B cell (primary cell): ENCODE measurements around the gene MARCHF3. TPM values are rescaled to one million over a fixed set of nuclear protein-coding genes. Genes with fewer than 3 reads are reported as not detected.
A peak's percentile ranks its signal among the peaks of the same experiment; 100 is the strongest.

Source experiments
- ATAC-seq: fragments of 200-7000 bp; cut with Tn5 transposase; one replicate; pipeline ENCODE4 v1.10.0; 2021; ENCODE audit warnings: low read depth, mild to moderate bottlenecking, moderate number of reproducible peaks, moderate library complexity
- CTCF ChIA-PET: fragments of 350-600 bp; sonication (Branson Sonifier 250); formaldehyde crosslinking; loops from one replicate; lab custom pipeline; 2021; ENCODE audit warnings: antibody characterized with exemption, inconsistent platforms; lab: Charles Lee
- POLR2A ChIA-PET: fragments of 350-600 bp; sonication (Branson Sonifier 250); formaldehyde crosslinking; loops from one replicate; lab custom pipeline; 2021; ENCODE audit warnings: antibody characterized with exemption; lab: Charles Lee
- DNase-seq: peaks from one replicate; pipeline ENCODE4 v3.0.0; 2013
- H2AFZ ChIP-seq: 2 replicates; pipeline ENCODE4 v1.6.1; 2012; ENCODE audit warnings: mild to moderate bottlenecking, low read depth, low read length; ENCODE audit not compliant: insufficient read depth, poor library complexity, severe bottlenecking
- H3K27ac ChIP-seq, 2 donors: 1 replicate in 1 of 2; 2 replicates in 1 of 2; pipeline ENCODE4 v1.5.1; 2012 to 2013; ENCODE audit warnings: low read length in 2 of 2, mild to moderate bottlenecking in 2 of 2, moderate library complexity in 1 of 2
- H3K27me3 ChIP-seq, 4 experiments: fragments of 200-600 bp in 1 of 4; sonication (generic) in 1 of 4; replicated peaks in 1 of 4; 1 replicate in 2 of 4; 2 replicates in 2 of 4; pipeline versions ENCODE4 v1.6.1 to v1.7.0; 2013 to 2016; ENCODE audit warnings: low read length in 3 of 4, mild to moderate bottlenecking in 2 of 4, mixed read lengths in 1 of 4, moderate library complexity in 1 of 4; ENCODE audit not compliant: insufficient read depth in 4 of 4, control insufficient read depth in 3 of 4; ENCODE audit errors: control extremely low read depth in 1 of 4
- H3K36me3 ChIP-seq, 2 experiments: replicated peaks in 1 of 2; 1 replicate in 1 of 2; 2 replicates in 1 of 2; pipeline versions ENCODE4 v1.6.1 to v1.7.1; 2013; ENCODE audit warnings: low read length in 1 of 2; ENCODE audit not compliant: insufficient read depth in 2 of 2, control insufficient read depth in 1 of 2; ENCODE audit errors: control extremely low read depth in 1 of 2, extremely low read depth in 1 of 2
- H3K4me1 ChIP-seq, 2 donors: fragments of 200-600 bp in 1 of 2; sonication (generic) in 1 of 2; 1 replicate in 1 of 2; 2 replicates in 1 of 2; pipeline versions ENCODE4 v1.5.1 to v1.6.1; 2013 to 2017; ENCODE audit warnings: low read length in 2 of 2; ENCODE audit not compliant: control insufficient read depth in 2 of 2, insufficient read depth in 2 of 2
- H3K4me2 ChIP-seq: replicated peaks from 2 replicates; pipeline ENCODE3; 2012; ENCODE audit warnings: mild to moderate bottlenecking, low read depth, low read length; ENCODE audit not compliant: poor library complexity, severe bottlenecking
- H3K4me3 ChIP-seq, 5 experiments: fragments of 200-600 bp in 1 of 5; sonication (generic) in 1 of 5; 1 replicate in 3 of 5; 2 replicates in 2 of 5; pipeline versions ENCODE4 v1.5.1 to v1.7.0; 2011 to 2016; ENCODE audit warnings: low read length in 4 of 5, mild to moderate bottlenecking in 4 of 5, low read depth in 2 of 5, control low read depth in 1 of 5, moderate library complexity in 1 of 5; ENCODE audit not compliant: insufficient read depth in 1 of 5; ENCODE audit errors: control extremely low read depth in 1 of 5, extremely low read depth in 1 of 5
- H3K79me2 ChIP-seq: fragments of 200-600 bp; sonication (generic); one replicate; pipeline ENCODE4 v1.6.0; 2016; ENCODE audit warnings: low read length; ENCODE audit not compliant: control insufficient read depth, insufficient read depth
- H3K9ac ChIP-seq: fragments of 200-600 bp; sonication (generic); 2 replicates; pipeline ENCODE4 v1.6.1; 2017; ENCODE audit warnings: mild to moderate bottlenecking, low read length, moderate library complexity
- H3K9me3 ChIP-seq, 3 donors: one replicate each; pipeline versions ENCODE4 v1.6.1 to v1.7.1; 2013; ENCODE audit warnings: low read length in 2 of 3; ENCODE audit not compliant: control insufficient read depth in 2 of 3, insufficient read depth in 1 of 3; ENCODE audit errors: control extremely low read depth in 1 of 3
- H4K20me1 ChIP-seq: 2 replicates; pipeline ENCODE4 v1.6.0; 2012; ENCODE audit warnings: mild to moderate bottlenecking, low read length; ENCODE audit not compliant: insufficient read depth, control insufficient read depth, poor library complexity, severe bottlenecking
- H3K27ac Mint-ChIP-seq: one replicate; pipeline ENCODE4 v1.8.0; 2021; ENCODE audit warnings: mixed read lengths
- H3K27me3 Mint-ChIP-seq: one replicate; pipeline ENCODE4 v1.8.0; 2021; ENCODE audit warnings: mixed read lengths
- H3K4me1 Mint-ChIP-seq: one replicate; pipeline ENCODE4 v1.8.0; 2021; ENCODE audit warnings: mixed read lengths
- H3K4me3 Mint-ChIP-seq: one replicate; pipeline ENCODE4 v1.8.0; 2021; ENCODE audit warnings: mixed read lengths
- H3K9me3 Mint-ChIP-seq: one replicate; pipeline ENCODE4 v1.8.0; 2022; ENCODE audit warnings: mixed read lengths; ENCODE audit not compliant: insufficient read depth
- EZH2 ChIP-seq: IDR thresholded peaks from 2 replicates; pipeline ENCODE4 v1.6.1; 2012; ENCODE audit warnings: borderline replicate concordance, low read depth, mild to moderate bottlenecking, moderate library complexity, low read length; ENCODE audit not compliant: insufficient read depth, poor library complexity, severe bottlenecking
- WGBS: methylation state at CpG from one replicate; pipeline ENCODE4 v1.1.5; 2013; ENCODE audit warnings: missing lambda C conversion rate; ENCODE audit not compliant: insufficient coverage; 5-methylcytosine and 5-hydroxymethylcytosine counted together
- intact Hi-C: fragments of 100-400 bp; cut with micrococcal nuclease; formaldehyde crosslinking; loops from one replicate; pipeline ENCODE4 v1.10.0; 2022
- polyA plus RNA-seq: library from polyadenylated mRNA; depleted of rRNA; stranded (reverse); fragments of >200 nt; gene quantifications from 2 replicates; pipeline ENCODE4 v1.2.3, GENCODE V29; 2012
- total RNA-seq, 2 donors: library from RNA; stranded (reverse); fragments of 120-200 nt in 1 of 2; gene quantifications; 1 replicate in 1 of 2; 2 replicates in 1 of 2; pipeline versions ENCODE4 v1.2.3 to v1.2.4, GENCODE V29; 2013 to 2022
- TF ChIP-seq, protein P1 (sequence below): fragments of 200-600 bp; IDR thresholded peaks from one replicate; pipeline ENCODE4 v1.8.0; 2022; ENCODE audit warnings: antibody characterized with exemption, mild to moderate bottlenecking

The MARCHF3 gene
- total and polyA plus RNA-seq, 2 donors (not counting 1 experiment from before 2014, with no cell fraction given) = 31.6 to 35.0 TPM

- ATAC-seq (no peak), DNase-seq (no peak)
- intact Hi-C loops = no loop called here
- Histone ChIP-seq H4K20me1 (no peaks in the 10 kb centered on the region), H3K4me3 (no peak overlapping the region), H2AFZ (peak overlapping the region; percentile 24), H3K4me2 (no peak overlapping the region), H3K27ac (no peak overlapping the region), H3K27me3 (no peaks in the 10 kb centered on the region), H3K9ac (no peak overlapping the region), H3K36me3 (no peaks in the 10 kb centered on the region), H3K9me3 (no peaks in the 10 kb centered on the region), H3K4me1 (peaks cover 0 to 3% of the 10 kb centered on the region in 2 donors), H3K79me2 (no peaks in the 10 kb centered on the region)
- no peak overlapping the region for H3K4me3 Mint-ChIP-seq
- ChIA-PET CTCF (no interaction called here), POLR2A (no interaction called here)
- WGBS = 56% methylated on average over 5 of the region's 9 CpGs
- H3K27me3 Mint-ChIP-seq = peaks cover 3% of the 10 kb centered on the region
- peaks cover 4% of the 10 kb centered on the region for H3K4me1 Mint-ChIP-seq
- H3K9me3 Mint-ChIP-seq = no peaks in the 10 kb centered on the region
- TF ChIP-seq, protein P1, sequence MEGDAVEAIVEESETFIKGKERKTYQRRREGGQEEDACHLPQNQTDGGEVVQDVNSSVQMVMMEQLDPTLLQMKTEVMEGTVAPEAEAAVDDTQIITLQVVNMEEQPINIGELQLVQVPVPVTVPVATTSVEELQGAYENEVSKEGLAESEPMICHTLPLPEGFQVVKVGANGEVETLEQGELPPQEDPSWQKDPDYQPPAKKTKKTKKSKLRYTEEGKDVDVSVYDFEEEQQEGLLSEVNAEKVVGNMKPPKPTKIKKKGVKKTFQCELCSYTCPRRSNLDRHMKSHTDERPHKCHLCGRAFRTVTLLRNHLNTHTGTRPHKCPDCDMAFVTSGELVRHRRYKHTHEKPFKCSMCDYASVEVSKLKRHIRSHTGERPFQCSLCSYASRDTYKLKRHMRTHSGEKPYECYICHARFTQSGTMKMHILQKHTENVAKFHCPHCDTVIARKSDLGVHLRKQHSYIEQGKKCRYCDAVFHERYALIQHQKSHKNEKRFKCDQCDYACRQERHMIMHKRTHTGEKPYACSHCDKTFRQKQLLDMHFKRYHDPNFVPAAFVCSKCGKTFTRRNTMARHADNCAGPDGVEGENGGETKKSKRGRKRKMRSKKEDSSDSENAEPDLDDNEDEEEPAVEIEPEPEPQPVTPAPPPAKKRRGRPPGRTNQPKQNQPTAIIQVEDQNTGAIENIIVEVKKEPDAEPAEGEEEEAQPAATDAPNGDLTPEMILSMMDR = no peak
- TF ChIP-seq EZH2 = no peak
- H3K27ac Mint-ChIP-seq = no peak overlapping the region
Observed at GRCh38 chr5:127079994-127080491, 49.7 kb upstream of the MARCHF3 start.

- Histone ChIP-seq H2AFZ (no peak overlapping the region), H3K27me3 (no peaks in the 10 kb centered on the region), H3K9me3 (peaks cover 0 to 8% (median 0%) of the 10 kb centered on the region in 3 donors), H4K20me1 (no peaks in the 10 kb centered on the region), H3K36me3 (no peaks in the 10 kb centered on the region), H3K79me2 (no peaks in the 10 kb centered on the region), H3K4me3 (no peak overlapping the region), H3K4me2 (no peak overlapping the region), H3K9ac (no peak overlapping the region), H3K4me1 (peaks cover 10 to 12% of the 10 kb centered on the region in 2 donors), H3K27ac (no peak overlapping the region)
- no CpG with 5 or more reads among the region's 1 CpG for WGBS
- POLR2A ChIA-PET = no interaction called here
- CTCF ChIA-PET = interaction anchor here (0.8 kb wide), 1 partner anchor 17 kb away, joined by 3 read pairs; no protein-coding TSS in a partner anchor
- H3K4me1 Mint-ChIP-seq = peaks cover 10% of the 10 kb centered on the region
- H3K27ac Mint-ChIP-seq = no peak overlapping the region
- DNase-seq (no peak), ATAC-seq (no peak)
- TF ChIP-seq, protein P1 = no peak
- no peak for TF ChIP-seq EZH2
- intact Hi-C loops = no loop called here
- H3K4me3 Mint-ChIP-seq = no peak overlapping the region
- no peaks in the 10 kb centered on the region for H3K9me3 Mint-ChIP-seq
- H3K27me3 Mint-ChIP-seq = peaks cover 3% of the 10 kb centered on the region
Observed at GRCh38 chr5:127077366-127077765, 47.0 kb upstream of the MARCHF3 start.
